ACC112 (cell line): ENCODE results near the gene EGFR.
"Not testable (repeated sequence)": the region's sequence is repeated elsewhere in the genome, so short reads cannot be mapped to it uniquely, and the experiment has no call there.

Experiments
- H2AFZ ChIP-seq: fragments of 200-600 bp; sonication (generic); one replicate; pipeline ENCODE4 v1.6.0; 2017; ENCODE audit warnings: antibody characterized with exemption, low read length; ENCODE audit not compliant: unreplicated experiment
- H3K27ac ChIP-seq: fragments of 200-600 bp; sonication (generic); 2 replicates; pipeline ENCODE4 v1.5.1; 2014; ENCODE audit warnings: low read depth, mild to moderate bottlenecking, antibody characterized with exemption, low read length, moderate library complexity
- H3K27me3 ChIP-seq: fragments of 200-600 bp; sonication (generic); 2 replicates; pipeline ENCODE4 v1.6.1; 2014; ENCODE audit warnings: mild to moderate bottlenecking, antibody characterized with exemption, low read length, moderate library complexity, mixed read lengths; ENCODE audit not compliant: insufficient read depth
- H3K36me3 ChIP-seq: fragments of 200-600 bp; sonication (generic); 2 replicates; pipeline ENCODE4 v1.6.1; 2016; ENCODE audit warnings: mild to moderate bottlenecking, antibody characterized with exemption, low read length, moderate library complexity, mixed read lengths; ENCODE audit not compliant: insufficient read depth
- H3K4me1 ChIP-seq: fragments of 200-600 bp; sonication (generic); one replicate; pipeline ENCODE4 v1.6.1; 2016; ENCODE audit warnings: low read length, mixed read lengths; ENCODE audit not compliant: insufficient read depth, unreplicated experiment, control insufficient read depth
- H3K4me3 ChIP-seq: fragments of 200-600 bp; sonication (generic); 2 replicates; pipeline ENCODE4 v1.5.1; 2014; ENCODE audit warnings: mild to moderate bottlenecking, low read depth, low read length
- H3K79me2 ChIP-seq: fragments of 200-600 bp; sonication (generic); one replicate; pipeline ENCODE4 v1.6.0; 2016; ENCODE audit warnings: low read length; ENCODE audit not compliant: control insufficient read depth, unreplicated experiment, insufficient read depth

EGFR gene

GRCh38 chr7:55158541-55159382 is 139.9 kb downstream of the EGFR start:
- no peaks in the 10 kb centered on the region for H3K79me2 ChIP-seq
- no peak overlapping the region for H3K4me3 ChIP-seq
- H3K27me3 ChIP-seq, result no peaks in the 10 kb centered on the region
- no peak overlapping the region for H3K27ac ChIP-seq
- H3K36me3 ChIP-seq, result peaks cover 61% of the 10 kb centered on the region
- peaks cover 26% of the 10 kb centered on the region for H3K4me1 ChIP-seq
- H2AFZ ChIP-seq, result no peak overlapping the region

- H3K36me3 ChIP-seq, result peaks cover 67% of the 10 kb centered on the region
These were observed 141.7 kb downstream of the EGFR start for GRCh38 chr7:55160539-55160938.

GRCh38 chr7:55161154-55161687 is 142.4 kb downstream of the EGFR start:
- peaks cover 63% of the 10 kb centered on the region for H3K36me3 ChIP-seq
- no peaks in the 10 kb centered on the region for H3K27me3 ChIP-seq
- H3K4me1 ChIP-seq, result peaks cover 22% of the 10 kb centered on the region
- H3K27ac ChIP-seq, result peak overlapping the region; percentile 24; the same call in 1 of the 2 replicates
- H3K79me2 ChIP-seq, result no peaks in the 10 kb centered on the region
- no peak overlapping the region for H3K4me3 ChIP-seq
- no peak overlapping the region for H2AFZ ChIP-seq

More at GRCh38 chr7:55160539-55160938, 141.7 kb downstream of the EGFR start:
- Histone ChIP-seq H3K4me1 (peaks cover 26% of the 10 kb centered on the region), H3K27me3 (no peaks in the 10 kb centered on the region), H2AFZ (no peak overlapping the region), H3K27ac (peak overlapping the region; percentile 24), H3K79me2 (no peaks in the 10 kb centered on the region), H3K4me3 (no peak overlapping the region)

GRCh38 chr7:55162476-55162875 is 143.7 kb downstream of the EGFR start:
- H3K79me2 ChIP-seq, result no peaks in the 10 kb centered on the region
- peaks cover 21% of the 10 kb centered on the region for H3K4me1 ChIP-seq
- H2AFZ ChIP-seq, result no peak overlapping the region
- H3K27ac ChIP-seq, result no peak overlapping the region
- peaks cover 58% of the 10 kb centered on the region for H3K36me3 ChIP-seq
- no peaks in the 10 kb centered on the region for H3K27me3 ChIP-seq
- H3K4me3 ChIP-seq, result no peak overlapping the region

GRCh38 chr7:55163733-55164132 is 144.9 kb downstream of the EGFR start:
- H3K4me3 ChIP-seq, result no peak overlapping the region
- H3K79me2 ChIP-seq, result no peaks in the 10 kb centered on the region
- no peaks in the 10 kb centered on the region for H3K27me3 ChIP-seq
- H3K4me1 ChIP-seq, result peaks cover 12% of the 10 kb centered on the region
- no peak overlapping the region for H3K27ac ChIP-seq
- no peak overlapping the region for H2AFZ ChIP-seq
- H3K36me3 ChIP-seq, result peaks cover 52% of the 10 kb centered on the region

GRCh38 chr7:55164527-55164926 is 145.7 kb downstream of the EGFR start:
- Histone ChIP-seq H3K27me3 (no peaks in the 10 kb centered on the region), H3K27ac (no peak overlapping the region), H2AFZ (no peak overlapping the region), H3K4me3 (no peak overlapping the region), H3K36me3 (peaks cover 44% of the 10 kb centered on the region), H3K4me1 (peaks cover 9% of the 10 kb centered on the region), H3K79me2 (no peaks in the 10 kb centered on the region)

- no peak overlapping the region for H2AFZ ChIP-seq
- H3K27me3 ChIP-seq, result no peaks in the 10 kb centered on the region
- peaks cover 1% of the 10 kb centered on the region for H3K4me1 ChIP-seq
- no peak overlapping the region for H3K4me3 ChIP-seq
- no peaks in the 10 kb centered on the region for H3K79me2 ChIP-seq
- H3K36me3 ChIP-seq, result peaks cover 37% of the 10 kb centered on the region
- H3K27ac ChIP-seq, result no peak overlapping the region
These were observed 146.5 kb downstream of the EGFR start for GRCh38 chr7:55165176-55165861.

- not testable (repeated sequence) for H3K4me3 ChIP-seq, H2AFZ ChIP-seq, H3K27ac ChIP-seq, H3K27me3 ChIP-seq, H3K79me2 ChIP-seq, H3K4me1 ChIP-seq
- peaks cover 39% of the 10 kb centered on the region for H3K36me3 ChIP-seq
These were observed 148.5 kb downstream of the EGFR start for GRCh38 chr7:55167296-55167695.

- H3K4me3 ChIP-seq, result no peak overlapping the region
- peaks cover 42% of the 10 kb centered on the region for H3K36me3 ChIP-seq
- H3K27me3 ChIP-seq, result no peaks in the 10 kb centered on the region
- no peaks in the 10 kb centered on the region for H3K79me2 ChIP-seq
- no peak overlapping the region for H3K27ac ChIP-seq
- H2AFZ ChIP-seq, result no peak overlapping the region
- no peaks in the 10 kb centered on the region for H3K4me1 ChIP-seq
These were observed 151.7 kb downstream of the EGFR start for GRCh38 chr7:55170335-55171069.

- Histone ChIP-seq H3K79me2 (no peaks in the 10 kb centered on the region), H3K27me3 (no peaks in the 10 kb centered on the region), H3K36me3 (peaks cover 41% of the 10 kb centered on the region), H3K4me1 (no peaks in the 10 kb centered on the region), H3K4me3 (no peak overlapping the region), H3K27ac (no peak overlapping the region), H2AFZ (no peak overlapping the region)
These were observed 152.3 kb downstream of the EGFR start for GRCh38 chr7:55171157-55171556.
